ENCODE data around the gene ZBP1. TPM values are rescaled to one million over a fixed set of nuclear protein-coding genes. Genes with fewer than 3 reads are reported as not detected.

ZBP1 gene
- total RNA-seq, 4 donors from 2014 or later, result 0.80 TPM; not detected in 3

DNA sequence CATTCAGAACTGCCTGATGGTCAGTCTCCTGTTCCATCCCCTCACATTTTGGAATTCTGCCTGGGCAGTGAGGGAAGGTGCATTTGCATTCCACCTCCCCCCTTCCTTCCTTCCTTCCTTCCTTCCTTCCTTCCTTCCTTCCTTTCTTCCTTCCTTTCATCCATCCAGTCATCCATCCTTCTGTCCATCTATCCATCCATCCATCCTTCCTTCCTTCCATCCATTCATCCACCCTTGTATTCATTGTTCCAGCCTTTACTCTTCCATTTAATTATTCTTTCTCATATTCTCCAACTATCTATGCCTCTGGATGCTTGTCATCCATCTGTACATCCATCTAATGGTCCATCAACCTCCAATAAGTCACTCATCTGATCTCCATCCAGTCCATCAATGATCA is 45.3 kb downstream of the ZBP1 start:
- TF ChIP-seq CTCF (IDR thresholded peaks at IDR 0.05) (no peak), POLR2AphosphoS5 (IDR thresholded peaks at IDR 0.05) (no peak), EP300 (IDR thresholded peaks at IDR 0.05) (no peak), POLR2A (IDR thresholded peaks at IDR 0.05) (no peak)
- no peaks in the 10 kb centered on the region for H3K36me3 ChIP-seq

GRCh38 chr20:57573894-57574293 is 46.3 kb downstream of the ZBP1 start:
- no peaks in the 10 kb centered on the region for H3K36me3 ChIP-seq
- DNase-seq (ENCODE audit: low spot score in 2 of 2), result no peak
- H3K4me3 ChIP-seq, result no peak overlapping the region
- peaks cover 58% of the 10 kb centered on the region for H3K27me3 ChIP-seq
- no peak overlapping the region for H3K27ac ChIP-seq
- TF ChIP-seq EP300 (IDR thresholded peaks at IDR 0.05), result no peak
- no peak for TF ChIP-seq CTCF (IDR thresholded peaks at IDR 0.05)
- no peak for TF ChIP-seq POLR2A (IDR thresholded peaks at IDR 0.05)
- TF ChIP-seq POLR2AphosphoS5 (IDR thresholded peaks at IDR 0.05), result no peak
- H3K9me3 ChIP-seq, result no peaks in the 10 kb centered on the region
- WGBS, result 62% methylated on average over 5 of the region's 5 CpGs
- H3K4me1 ChIP-seq, result no peaks in the 10 kb centered on the region

More for the DNA sequence above, 45.3 kb downstream of the ZBP1 start:
- no peak overlapping the region for H3K4me3 ChIP-seq
- peaks cover 2% of the 10 kb centered on the region for H3K4me1 ChIP-seq
- no peak for DNase-seq (ENCODE audit: low spot score in 2 of 2)
- H3K9me3 ChIP-seq, result no peaks in the 10 kb centered on the region
- peaks cover 66% of the 10 kb centered on the region for H3K27me3 ChIP-seq
- H3K27ac ChIP-seq, result no peak overlapping the region

DNA sequence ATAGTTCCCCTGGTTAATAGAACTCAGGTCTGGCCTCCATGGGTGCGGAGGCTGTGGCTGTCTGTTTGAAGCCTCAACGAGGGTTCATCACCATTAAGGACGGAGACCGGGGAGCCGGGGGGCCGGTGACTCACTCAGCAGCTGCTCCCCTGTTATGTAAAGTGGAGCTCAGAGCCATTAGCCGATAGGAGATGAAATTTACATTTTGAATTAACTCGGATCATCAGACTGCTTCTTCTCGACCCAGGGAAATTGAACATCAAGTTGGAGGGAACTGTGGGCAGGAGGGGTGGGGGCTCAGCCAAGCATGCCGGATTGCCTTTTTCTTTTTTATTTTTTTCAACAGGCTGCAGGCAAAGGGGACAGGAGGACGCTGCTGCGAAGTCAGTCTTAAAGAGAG is 47.0 kb downstream of the ZBP1 start:
- no peak overlapping the region for H3K27ac ChIP-seq
- TF ChIP-seq POLR2AphosphoS5 (IDR thresholded peaks at IDR 0.05), result no peak
- TF ChIP-seq CTCF (IDR thresholded peaks at IDR 0.05), result no peak
- TF ChIP-seq POLR2A (IDR thresholded peaks at IDR 0.05), result no peak
- TF ChIP-seq EP300 (IDR thresholded peaks at IDR 0.05), result no peak
- H3K4me1 ChIP-seq, result no peaks in the 10 kb centered on the region
- no peak for DNase-seq (ENCODE audit: low spot score in 2 of 2)
- H3K27me3 ChIP-seq, result peaks cover 59% of the 10 kb centered on the region
- WGBS, result 53% methylated on average over 12 of the region's 12 CpGs
- H3K4me3 ChIP-seq, result no peak overlapping the region
- H3K9me3 ChIP-seq, result no peaks in the 10 kb centered on the region
- H3K36me3 ChIP-seq, result no peaks in the 10 kb centered on the region

DNA sequence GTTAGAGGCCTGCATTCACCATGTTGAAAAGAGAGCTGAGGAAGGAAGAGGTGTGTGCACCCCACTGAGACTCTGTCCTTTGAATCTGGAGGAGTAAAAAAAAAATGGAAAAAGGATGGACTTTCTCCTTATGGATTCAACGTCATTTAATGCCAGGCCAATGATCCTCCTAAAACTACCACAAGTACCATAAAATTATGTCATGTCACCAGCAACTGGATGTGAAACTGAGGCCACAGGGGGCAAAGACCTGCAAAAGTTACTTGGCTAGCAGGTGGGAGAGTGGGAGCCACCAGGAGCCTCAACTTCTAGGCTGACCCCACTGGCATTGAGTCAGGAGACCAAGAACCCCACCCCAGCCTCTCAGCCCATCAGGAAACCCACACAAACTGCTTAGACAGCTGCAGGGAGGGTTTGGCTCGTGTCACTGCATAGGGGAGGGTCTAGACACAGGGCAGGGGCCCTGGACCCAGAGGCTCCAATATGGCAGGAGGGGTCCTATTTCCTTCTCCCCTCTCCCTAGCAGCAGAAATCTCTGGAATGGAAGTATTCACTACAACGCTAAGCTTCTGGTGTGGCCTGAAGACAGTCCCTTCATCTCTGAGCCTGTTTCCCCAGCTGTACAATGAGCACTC is 48.3 kb downstream of the ZBP1 start:
- no peaks in the 10 kb centered on the region for H3K9me3 ChIP-seq
- no peak for DNase-seq (ENCODE audit: low spot score in 2 of 2)
- peaks cover 60% of the 10 kb centered on the region for H3K27me3 ChIP-seq
- H3K36me3 ChIP-seq, result no peaks in the 10 kb centered on the region
- no peaks in the 10 kb centered on the region for H3K4me1 ChIP-seq
- no peak overlapping the region for H3K4me3 ChIP-seq
- 88% methylated on average over 3 of the region's 3 CpGs for WGBS
- no peak overlapping the region for H3K27ac ChIP-seq
- TF ChIP-seq POLR2A (IDR thresholded peaks at IDR 0.05) (no peak), CTCF (IDR thresholded peaks at IDR 0.05) (no peak), POLR2AphosphoS5 (IDR thresholded peaks at IDR 0.05) (no peak), EP300 (IDR thresholded peaks at IDR 0.05) (no peak)

GRCh38 chr20:57570920-57571319 is 49.3 kb downstream of the ZBP1 start:
- DNase-seq (ENCODE audit: low spot score in 2 of 2), result no peak
- no peaks in the 10 kb centered on the region for H3K4me1 ChIP-seq

More at GRCh38 chr20:57570920-57571319, 49.3 kb downstream of the ZBP1 start:
- 77% methylated on average over 8 of the region's 8 CpGs for WGBS
- TF ChIP-seq CTCF (IDR thresholded peaks at IDR 0.05) (no peak), POLR2A (IDR thresholded peaks at IDR 0.05) (no peak), POLR2AphosphoS5 (IDR thresholded peaks at IDR 0.05) (no peak), EP300 (IDR thresholded peaks at IDR 0.05) (no peak)
- no peaks in the 10 kb centered on the region for H3K9me3 ChIP-seq
- no peak overlapping the region for H3K27ac ChIP-seq
- no peaks in the 10 kb centered on the region for H3K36me3 ChIP-seq
- peaks cover 50% of the 10 kb centered on the region for H3K27me3 ChIP-seq
- no peak overlapping the region for H3K4me3 ChIP-seq
